ENCODE data around the gene BTBD8.

Gene BTBD8

GRCh38 chr1:92085727-92086126 is 5.6 kb downstream of the BTBD8 start:
- Histone ChIP-seq H3K4me3 (ENCODE audit: insufficient read depth in 1 of 2, low read depth in 1 of 2, low read length in 2 of 2) (peak overlapping the region in 1 of 2 experiments; percentile 25), H3K4ac (ENCODE audit: low read depth in 1 of 2, low read length in 2 of 2) (no peak overlapping the region), H3K27me3 (ENCODE audit: control insufficient read depth in 1 of 2, insufficient read depth in 1 of 2, low read length in 2 of 2) (no peaks in the 10 kb centered on the region), H3K4me2 (ENCODE audit: low read length, poor library complexity, severe bottlenecking) (no peak overlapping the region), H3K18ac (ENCODE audit: low read depth in 1 of 2, low read length in 2 of 2) (no peak overlapping the region), H2AK5ac (ENCODE audit: low read length, severe bottlenecking) (no peak overlapping the region), H4K91ac (ENCODE audit: low read length) (no peak overlapping the region), H3K9me3 (ENCODE audit: control insufficient read depth, low read length) (peaks cover 38% of the 10 kb centered on the region), H2BK12ac (ENCODE audit: low read length in 2 of 2) (no peak overlapping the region), H3K79me1 (replicated peaks; ENCODE audit: low read length, poor library complexity, severe bottlenecking) (peaks cover 10% of the 10 kb centered on the region), H2BK5ac (ENCODE audit: low read depth, low read length, poor library complexity, severe bottlenecking) (no peak overlapping the region), H3K4me1 (ENCODE audit: control insufficient read depth, insufficient read depth, low read depth, low read length) (no peaks in the 10 kb centered on the region), H3K23ac (ENCODE audit: low read length in 2 of 2) (no peak overlapping the region), H3K9ac (ENCODE audit: low read length) (no peak overlapping the region), H2BK120ac (ENCODE audit: low read depth, low read length) (no peak overlapping the region), H3K36me3 (ENCODE audit: control insufficient read depth in 1 of 2, insufficient read depth in 2 of 2, low read depth in 1 of 2, low read length in 2 of 2) (peaks cover 0 to 4% of the 10 kb centered on the region in 2 experiments), H2AFZ (ENCODE audit: low read depth, low read length) (no peak overlapping the region), H2BK15ac (ENCODE audit: low read depth, poor library complexity, severe bottlenecking) (no peak overlapping the region), H3K14ac (ENCODE audit: low read length in 2 of 2) (no peak overlapping the region), H3K27ac (ENCODE audit: low read length, poor library complexity, severe bottlenecking) (no peak overlapping the region), H4K8ac (ENCODE audit: low read length) (no peak overlapping the region)
- peak; percentile 18 for DNase-seq
- 97% methylated on average over 4 of the region's 4 CpGs for WGBS

GRCh38 chr1:92087542-92087941 is 7.4 kb downstream of the BTBD8 start:
- Histone ChIP-seq H3K27ac (ENCODE audit: low read length, poor library complexity, severe bottlenecking) (no peak overlapping the region), H3K4ac (ENCODE audit: low read depth in 1 of 2, low read length in 2 of 2) (no peak overlapping the region), H2BK15ac (ENCODE audit: low read depth, poor library complexity, severe bottlenecking) (no peak overlapping the region), H3K23ac (ENCODE audit: low read length in 2 of 2) (no peak overlapping the region), H3K4me1 (ENCODE audit: control insufficient read depth, insufficient read depth, low read depth, low read length) (no peaks in the 10 kb centered on the region), H4K8ac (ENCODE audit: low read length) (no peak overlapping the region), H3K27me3 (ENCODE audit: control insufficient read depth in 1 of 2, insufficient read depth in 1 of 2, low read length in 2 of 2) (no peaks in the 10 kb centered on the region), H3K79me1 (replicated peaks; ENCODE audit: low read length, poor library complexity, severe bottlenecking) (peaks cover 10% of the 10 kb centered on the region), H4K91ac (ENCODE audit: low read length) (no peak overlapping the region), H3K14ac (ENCODE audit: low read length in 2 of 2) (no peak overlapping the region), H2AFZ (ENCODE audit: low read depth, low read length) (no peak overlapping the region), H3K4me3 (ENCODE audit: insufficient read depth in 1 of 2, low read depth in 1 of 2, low read length in 2 of 2) (no peak overlapping the region), H3K36me3 (ENCODE audit: control insufficient read depth in 1 of 2, insufficient read depth in 2 of 2, low read depth in 1 of 2, low read length in 2 of 2) (peaks cover 0 to 4% of the 10 kb centered on the region in 2 experiments), H3K9me3 (ENCODE audit: control insufficient read depth, low read length) (peaks cover 38% of the 10 kb centered on the region), H2BK5ac (ENCODE audit: low read depth, low read length, poor library complexity, severe bottlenecking) (no peak overlapping the region), H3K4me2 (ENCODE audit: low read length, poor library complexity, severe bottlenecking) (no peak overlapping the region), H2BK12ac (ENCODE audit: low read length in 2 of 2) (no peak overlapping the region), H3K18ac (ENCODE audit: low read depth in 1 of 2, low read length in 2 of 2) (no peak overlapping the region), H2AK5ac (ENCODE audit: low read length, severe bottlenecking) (no peak overlapping the region), H2BK120ac (ENCODE audit: low read depth, low read length) (no peak overlapping the region), H3K9ac (ENCODE audit: low read length) (no peak overlapping the region)
- DNase-seq, result no peak
- 92% methylated on average over 1 of the region's 1 CpG for WGBS

- WGBS, result 85% methylated on average over 4 of the region's 5 CpGs
- H3K27me3 ChIP-seq (ENCODE audit: control insufficient read depth in 1 of 2, insufficient read depth in 1 of 2, low read length in 2 of 2), result no peaks in the 10 kb centered on the region
- H2BK12ac ChIP-seq (ENCODE audit: low read length in 2 of 2), result no peak overlapping the region
- no peak overlapping the region for H4K8ac ChIP-seq (ENCODE audit: low read length)
- no peak overlapping the region for H3K4ac ChIP-seq (ENCODE audit: low read depth in 1 of 2, low read length in 2 of 2)
- no peak overlapping the region for H2BK15ac ChIP-seq (ENCODE audit: low read depth, poor library complexity, severe bottlenecking)
- no peak overlapping the region for H2AFZ ChIP-seq (ENCODE audit: low read depth, low read length)
- H3K14ac ChIP-seq (ENCODE audit: low read length in 2 of 2), result no peak overlapping the region
- no peak overlapping the region for H2BK120ac ChIP-seq (ENCODE audit: low read depth, low read length)
- H2BK5ac ChIP-seq (ENCODE audit: low read depth, low read length, poor library complexity, severe bottlenecking), result no peak overlapping the region
- H3K79me1 ChIP-seq (replicated peaks; ENCODE audit: low read length, poor library complexity, severe bottlenecking), result peaks cover 3% of the 10 kb centered on the region
- DNase-seq, result no peak
- no peak overlapping the region for H3K4me3 ChIP-seq (ENCODE audit: insufficient read depth in 1 of 2, low read depth in 1 of 2, low read length in 2 of 2)
- no peaks in the 10 kb centered on the region for H3K4me1 ChIP-seq (ENCODE audit: control insufficient read depth, insufficient read depth, low read depth, low read length)
- H3K27ac ChIP-seq (ENCODE audit: low read length, poor library complexity, severe bottlenecking), result no peak overlapping the region
- H3K4me2 ChIP-seq (ENCODE audit: low read length, poor library complexity, severe bottlenecking), result no peak overlapping the region
- peaks cover 0 to 4% of the 10 kb centered on the region in 2 experiments for H3K36me3 ChIP-seq (ENCODE audit: control insufficient read depth in 1 of 2, insufficient read depth in 2 of 2, low read depth in 1 of 2, low read length in 2 of 2)
- no peak overlapping the region for H4K91ac ChIP-seq (ENCODE audit: low read length)
- no peak overlapping the region for H3K23ac ChIP-seq (ENCODE audit: low read length in 2 of 2)
- H2AK5ac ChIP-seq (ENCODE audit: low read length, severe bottlenecking), result no peak overlapping the region
- no peak overlapping the region for H3K9ac ChIP-seq (ENCODE audit: low read length)
- peaks cover 14% of the 10 kb centered on the region for H3K9me3 ChIP-seq (ENCODE audit: control insufficient read depth, low read length)
- no peak overlapping the region for H3K18ac ChIP-seq (ENCODE audit: low read depth in 1 of 2, low read length in 2 of 2)
These were observed 11.5 kb downstream of the BTBD8 start for GRCh38 chr1:92091625-92092024.

GRCh38 chr1:92094090-92094489 is 13.9 kb downstream of the BTBD8 start:
- no peak overlapping the region for H2AK5ac ChIP-seq (ENCODE audit: low read length, severe bottlenecking)
- no peaks in the 10 kb centered on the region for H3K9me3 ChIP-seq (ENCODE audit: control insufficient read depth, low read length)
- H2AFZ ChIP-seq (ENCODE audit: low read depth, low read length), result no peak overlapping the region
- H3K27ac ChIP-seq (ENCODE audit: low read length, poor library complexity, severe bottlenecking), result no peak overlapping the region
- WGBS, result 90% methylated on average over 2 of the region's 2 CpGs
- H3K9ac ChIP-seq (ENCODE audit: low read length), result no peak overlapping the region
- no peak overlapping the region for H3K4ac ChIP-seq (ENCODE audit: low read depth in 1 of 2, low read length in 2 of 2)
- no peak overlapping the region for H2BK5ac ChIP-seq (ENCODE audit: low read depth, low read length, poor library complexity, severe bottlenecking)
- no peak for DNase-seq
- H3K23ac ChIP-seq (ENCODE audit: low read length in 2 of 2), result no peak overlapping the region
- H2BK15ac ChIP-seq (ENCODE audit: low read depth, poor library complexity, severe bottlenecking), result no peak overlapping the region
- H3K14ac ChIP-seq (ENCODE audit: low read length in 2 of 2), result no peak overlapping the region
- no peak overlapping the region for H3K4me2 ChIP-seq (ENCODE audit: low read length, poor library complexity, severe bottlenecking)
- H4K8ac ChIP-seq (ENCODE audit: low read length), result no peak overlapping the region
- no peak overlapping the region for H4K91ac ChIP-seq (ENCODE audit: low read length)
- peaks cover 0 to 4% of the 10 kb centered on the region in 2 experiments for H3K36me3 ChIP-seq (ENCODE audit: control insufficient read depth in 1 of 2, insufficient read depth in 2 of 2, low read depth in 1 of 2, low read length in 2 of 2)
- no peak overlapping the region for H3K18ac ChIP-seq (ENCODE audit: low read depth in 1 of 2, low read length in 2 of 2)
- no peak overlapping the region for H3K4me3 ChIP-seq (ENCODE audit: insufficient read depth in 1 of 2, low read depth in 1 of 2, low read length in 2 of 2)
- no peak overlapping the region for H2BK12ac ChIP-seq (ENCODE audit: low read length in 2 of 2)
- no peaks in the 10 kb centered on the region for H3K4me1 ChIP-seq (ENCODE audit: control insufficient read depth, insufficient read depth, low read depth, low read length)
- H3K27me3 ChIP-seq (ENCODE audit: control insufficient read depth in 1 of 2, insufficient read depth in 1 of 2, low read length in 2 of 2), result no peaks in the 10 kb centered on the region
- H3K79me1 ChIP-seq (replicated peaks; ENCODE audit: low read length, poor library complexity, severe bottlenecking), result peaks cover 1% of the 10 kb centered on the region
- H2BK120ac ChIP-seq (ENCODE audit: low read depth, low read length), result no peak overlapping the region

All from mesenchymal stem cell (in vitro differentiated cells and primary cell).